Esophagus muscularis mucosa (tissue), 4 donors: Measurements from ENCODE around the gene PSMB1. TPM values are rescaled to one million over a fixed set of nuclear protein-coding genes. Genes with fewer than 3 reads are reported as not detected.
"Not testable (repeated sequence)": the region's sequence is repeated elsewhere in the genome, so short reads cannot be mapped to it uniquely, and the experiment has no call there.

Experiments used
- DNase-seq: peaks from one replicate; pipeline ENCODE4 v3.0.0-alpha.2; 2017; ENCODE audit errors: extremely low spot score
- H3K27ac ChIP-seq, 4 donors: fragments of 200-600 bp; sonication (generic); replicated peaks in 1 of 4; 1 replicate in 3 of 4; 2 replicates in 1 of 4; pipeline ENCODE4 v1.5.1; 2016 to 2019; ENCODE audit warnings: mild to moderate bottlenecking in 1 of 4
- H3K27me3 ChIP-seq, 4 donors: fragments of 200-600 bp; sonication (generic); one replicate each; pipeline versions ENCODE4 v1.5.1 to v1.6.0; 2016 to 2019
- H3K36me3 ChIP-seq, 4 donors: fragments of 200-600 bp; sonication (generic); one replicate each; pipeline ENCODE4 v1.5.1; 2016 to 2019
- H3K4me1 ChIP-seq, 4 donors: fragments of 200-600 bp; sonication (generic); one replicate each; pipeline ENCODE4 v1.5.1; 2016 to 2019
- H3K4me3 ChIP-seq, 4 donors: fragments of 200-600 bp; sonication (generic); 1 replicate in 2 of 4; 2 replicates in 2 of 4; pipeline ENCODE4 v1.5.1; 2016 to 2019; ENCODE audit warnings: mild to moderate bottlenecking in 4 of 4, moderate library complexity in 1 of 4
- H3K9me3 ChIP-seq, 4 donors: fragments of 200-600 bp; sonication (generic); 1 replicate in 3 of 4; 2 replicates in 1 of 4; pipeline ENCODE4 v1.5.1; 2016 to 2019
- CTCF ChIP-seq, 3 experiments: fragments of 200-600 bp in 2 of 3; fragments of 450-650 bp in 1 of 3; sonication (generic) in 2 of 3; IDR thresholded peaks; one replicate each; pipeline ENCODE4 v1.5.1; 2017 to 2019; ENCODE audit warnings: antibody characterized with exemption in 3 of 3, mild to moderate bottlenecking in 2 of 3, moderate library complexity in 1 of 3
- EP300 ChIP-seq: sonication (generic); formaldehyde crosslinking; IDR thresholded peaks from one replicate; pipeline ENCODE4 v1.6.1; 2017; ENCODE audit warnings: antibody characterized with exemption
- POLR2A ChIP-seq: fragments of 450-650 bp; IDR thresholded peaks from one replicate; pipeline ENCODE4 v1.6.1; 2017; ENCODE audit warnings: antibody characterized with exemption, moderate library complexity, mild to moderate bottlenecking, low read depth
- POLR2AphosphoS5 ChIP-seq, 2 donors: sonication (generic); formaldehyde crosslinking; IDR thresholded peaks; one replicate each; pipeline ENCODE4 v1.6.1; 2017; ENCODE audit warnings: antibody characterized with exemption in 2 of 2
- WGBS: methylation state at CpG from one replicate; pipeline ENCODE4 v1.1.5; 2018; 5-methylcytosine and 5-hydroxymethylcytosine counted together
- intact Hi-C: fragments of 100-400 bp; cut with DNase I; formaldehyde crosslinking; loops from one replicate; pipeline ENCODE4 v1.15.1; 2023
- total RNA-seq, 4 donors: library from RNA; depleted of rRNA; stranded (reverse); fragments of >200 nt; gene quantifications; one replicate each; pipeline versions ENCODE4 v1.1.0 to v1.2.1, GENCODE V29; 2016

Gene PSMB1
- total RNA-seq, 4 donors from 2014 or later = 182 to 220 (median 211) TPM

DNA sequence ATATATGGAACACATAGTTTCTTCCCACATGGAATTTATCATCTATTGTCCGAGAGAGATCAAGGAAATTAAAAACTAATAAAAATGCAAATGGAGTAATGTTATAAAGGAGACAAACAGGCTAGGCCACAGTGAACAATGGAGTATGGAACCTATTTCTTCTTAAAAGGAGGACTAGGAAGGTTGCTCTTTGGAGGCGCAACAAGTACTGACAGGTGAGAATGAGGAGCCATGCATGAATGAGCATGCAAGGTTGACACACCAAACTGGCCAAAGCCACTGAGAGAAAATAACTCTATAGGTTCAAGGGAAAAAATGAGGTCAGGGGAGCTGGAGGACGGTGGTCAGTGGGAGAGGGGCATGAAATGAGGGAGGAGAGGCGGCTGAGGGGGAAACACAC is 40.9 kb downstream of the PSMB1 start:
- Histone ChIP-seq H3K4me3 (no peak overlapping the region), H3K27me3 (peaks cover 0 to 11% (median 0%) of the 10 kb centered on the region in 4 donors), H3K36me3 (no peaks in the 10 kb centered on the region), H3K27ac (no peak overlapping the region), H3K9me3 (peaks cover 0 to 5% (median 2%) of the 10 kb centered on the region in 4 donors), H3K4me1 (no peaks in the 10 kb centered on the region)
- 91% methylated on average over 4 of the region's 4 CpGs for WGBS
- DNase-seq = no peak
- intact Hi-C loops = no loop called here
- TF ChIP-seq POLR2AphosphoS5 (IDR thresholded peaks at IDR 0.05) (no peak), CTCF (IDR thresholded peaks at IDR 0.05) (no peak), EP300 (no peak), POLR2A (no peak)

GRCh38 chr6:170510631-170511030 is 42.5 kb downstream of the PSMB1 start:
- intact Hi-C loops = no loop called here
- DNase-seq = no peak
- no peaks in the 10 kb centered on the region for H3K36me3 ChIP-seq

DNA sequence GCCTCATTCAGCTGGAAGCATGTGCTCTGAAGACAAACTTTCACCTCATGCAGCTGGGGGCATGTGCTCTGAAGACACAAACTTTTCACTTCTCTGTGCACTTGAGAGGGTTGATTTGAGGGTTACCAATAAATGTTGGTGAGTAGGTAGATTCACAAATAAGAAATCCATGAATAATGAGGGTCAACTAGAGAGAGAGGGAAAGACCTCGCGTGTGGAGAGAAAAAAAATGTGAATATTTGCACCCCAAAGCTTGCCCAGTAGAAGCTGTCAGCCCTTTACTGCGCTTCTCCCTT is 43.4 kb downstream of the PSMB1 start:
- WGBS = 68% methylated on average over 3 of the region's 3 CpGs
- TF ChIP-seq EP300 (no peak), POLR2A (no peak), CTCF (IDR thresholded peaks at IDR 0.05) (no peak), POLR2AphosphoS5 (IDR thresholded peaks at IDR 0.05) (no peak)
- H3K4me1 ChIP-seq = no peaks in the 10 kb centered on the region
- H3K9me3 ChIP-seq = no peaks in the 10 kb centered on the region
- no peak overlapping the region for H3K27ac ChIP-seq
- no peaks in the 10 kb centered on the region for H3K36me3 ChIP-seq
- intact Hi-C loops = no loop called here
- no peak overlapping the region for H3K4me3 ChIP-seq
- DNase-seq = no peak
- peaks cover 0 to 11% (median 0%) of the 10 kb centered on the region in 4 donors for H3K27me3 ChIP-seq

More at GRCh38 chr6:170510631-170511030, 42.5 kb downstream of the PSMB1 start:
- Histone ChIP-seq H3K27ac (no peak overlapping the region), H3K27me3 (peaks cover 0 to 11% (median 0%) of the 10 kb centered on the region in 4 donors), H3K9me3 (no peaks in the 10 kb centered on the region), H3K4me1 (no peaks in the 10 kb centered on the region), H3K4me3 (no peak overlapping the region)
- WGBS = 95% methylated on average over 20 of the region's 20 CpGs
- TF ChIP-seq EP300 (no peak), CTCF (IDR thresholded peaks at IDR 0.05) (no peak), POLR2AphosphoS5 (IDR thresholded peaks at IDR 0.05) (no peak), POLR2A (no peak)

GRCh38 chr6:170508892-170509722 is 44.0 kb downstream of the PSMB1 start:
- H3K27me3 ChIP-seq = peaks cover 0 to 11% (median 0%) of the 10 kb centered on the region in 4 donors
- H3K9me3 ChIP-seq, H3K4me1 ChIP-seq, H3K36me3 ChIP-seq, DNase-seq, H3K4me3 ChIP-seq, intact Hi-C loops, H3K27ac ChIP-seq: not testable (repeated sequence)
- 79% methylated on average over 5 of the region's 5 CpGs for WGBS

- no CpG with 5 or more reads among the region's 1 CpG for WGBS
- H3K36me3 ChIP-seq, H3K27ac ChIP-seq, intact Hi-C loops, H3K4me1 ChIP-seq, H3K9me3 ChIP-seq, H3K4me3 ChIP-seq, DNase-seq: not testable (repeated sequence)
- peaks cover 0 to 11% (median 0%) of the 10 kb centered on the region in 4 donors for H3K27me3 ChIP-seq
Observed at GRCh38 chr6:170508275-170508674, 44.8 kb downstream of the PSMB1 start.

- H3K9me3 ChIP-seq, H3K4me3 ChIP-seq, intact Hi-C loops, DNase-seq, H3K27ac ChIP-seq, H3K36me3 ChIP-seq, H3K4me1 ChIP-seq: not testable (repeated sequence)
- 96% methylated on average over 2 of the region's 2 CpGs for WGBS
- peaks cover 0 to 11% (median 0%) of the 10 kb centered on the region in 4 donors for H3K27me3 ChIP-seq
Observed at GRCh38 chr6:170507728-170508127, 45.4 kb downstream of the PSMB1 start.
